WI38 (cell line): ENCODE results near the gene CIAO2B.

Source experiments
- H3K4me3 ChIP-seq: 2 replicates; pipeline ENCODE4 v1.5.1; 2011; ENCODE audit warnings: low read depth, mild to moderate bottlenecking, control low read depth, low read length
- CTCF ChIP-seq: IDR thresholded peaks from 2 replicates; pipeline ENCODE4 v1.5.1; 2012; ENCODE audit warnings: low read depth, mild to moderate bottlenecking, control low read depth, low read length

The CIAO2B gene

DNA sequence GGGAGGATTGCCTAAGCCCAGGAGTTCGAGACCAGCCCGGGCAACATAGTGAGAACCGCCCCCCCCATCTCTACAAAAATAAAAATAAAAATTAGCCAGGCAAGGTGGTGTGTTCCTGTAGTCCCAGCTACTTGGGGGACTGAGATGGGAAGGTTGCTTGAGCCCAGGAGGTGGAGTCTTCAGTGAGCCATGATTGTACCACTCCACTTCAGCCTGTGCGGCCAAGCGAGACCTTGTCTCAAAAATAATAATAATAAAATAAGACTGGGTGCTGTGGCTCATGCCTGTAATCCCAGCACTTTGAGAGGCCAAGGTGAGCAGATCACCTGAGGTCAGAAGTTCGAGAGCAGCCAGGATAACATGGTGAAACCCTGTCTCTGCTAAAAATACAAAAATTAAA, 42.4 kb downstream of the CIAO2B start:
- TF ChIP-seq CTCF = no peak
- H3K4me3 ChIP-seq = no peak overlapping the region

GRCh38 chr16:66891360-66891759, 42.8 kb downstream of the CIAO2B start:
- H3K4me3 ChIP-seq = no peak overlapping the region
- no peak for TF ChIP-seq CTCF

- TF ChIP-seq CTCF = no peak
- H3K4me3 ChIP-seq = no peak overlapping the region
Measured at GRCh38 chr16:66890799-66891198, 43.4 kb downstream of the CIAO2B start.

DNA sequence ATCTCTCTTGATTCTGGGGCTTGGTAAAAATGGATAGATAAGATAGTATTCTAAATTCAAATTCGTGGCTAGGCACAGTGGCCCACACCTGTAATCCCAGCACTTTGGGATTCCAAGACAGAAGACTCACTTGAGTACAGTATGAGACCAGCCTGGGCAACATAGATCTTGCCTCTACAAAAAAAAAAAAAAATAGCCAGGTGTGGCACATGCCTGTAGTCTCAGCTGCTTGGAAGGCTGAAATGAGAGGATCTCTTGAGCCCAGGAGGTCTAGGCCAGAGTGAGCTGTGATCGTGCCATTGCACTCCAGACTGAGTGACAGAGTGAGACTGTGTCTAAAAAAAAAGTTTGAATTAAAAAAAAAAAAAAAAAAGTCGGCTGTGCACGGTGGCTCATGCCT, 44.6 kb downstream of the CIAO2B start:
- TF ChIP-seq CTCF = no peak

DNA sequence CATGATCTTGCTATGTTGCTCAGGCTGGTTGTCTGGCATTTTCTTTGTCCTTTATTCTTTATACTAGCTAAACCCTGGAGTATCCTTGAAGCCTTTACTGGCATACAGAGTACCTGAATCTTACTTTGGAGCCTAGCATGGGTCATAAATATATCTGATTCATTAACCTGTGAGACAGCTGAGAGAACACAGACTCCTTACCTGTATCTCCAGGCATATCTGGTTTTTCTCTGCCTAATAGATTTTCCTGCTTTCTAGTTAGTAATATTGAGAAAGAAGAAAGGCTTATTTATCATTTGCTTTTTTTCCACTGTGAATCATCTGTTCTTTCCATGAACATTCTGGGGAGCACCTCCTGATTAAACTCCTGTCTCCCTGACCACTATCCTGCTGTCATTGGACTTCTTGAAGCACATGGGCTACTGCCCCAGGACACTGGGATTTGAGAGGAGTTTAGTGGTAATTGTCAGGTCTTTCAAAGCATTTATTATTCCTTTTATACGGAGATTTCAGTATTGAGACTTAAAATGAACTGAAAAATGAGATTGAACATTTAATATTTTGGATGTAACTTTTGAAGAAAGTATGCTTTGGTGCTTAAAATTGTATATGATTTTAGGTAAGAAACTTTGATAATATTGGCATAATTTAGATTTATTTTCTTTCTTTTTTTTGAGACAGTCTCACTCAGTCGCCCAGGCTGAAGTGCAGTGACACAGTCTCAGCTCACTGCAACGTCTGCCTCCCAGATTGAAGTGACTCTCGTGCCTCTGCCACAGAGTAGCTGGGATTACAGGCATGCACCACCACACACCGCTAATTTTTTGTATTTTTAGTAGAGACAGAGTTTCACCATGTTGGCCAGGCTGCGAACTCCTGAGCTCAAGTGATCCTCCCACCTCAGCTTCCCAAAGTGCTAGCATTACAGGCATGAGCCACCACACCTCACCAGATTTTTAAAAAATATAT, 45.3 kb downstream of the CIAO2B start:
- H3K4me3 ChIP-seq = no peak overlapping the region
- no peak for TF ChIP-seq CTCF

More for the DNA sequence above, 44.6 kb downstream of the CIAO2B start:
- H3K4me3 ChIP-seq = no peak overlapping the region

DNA sequence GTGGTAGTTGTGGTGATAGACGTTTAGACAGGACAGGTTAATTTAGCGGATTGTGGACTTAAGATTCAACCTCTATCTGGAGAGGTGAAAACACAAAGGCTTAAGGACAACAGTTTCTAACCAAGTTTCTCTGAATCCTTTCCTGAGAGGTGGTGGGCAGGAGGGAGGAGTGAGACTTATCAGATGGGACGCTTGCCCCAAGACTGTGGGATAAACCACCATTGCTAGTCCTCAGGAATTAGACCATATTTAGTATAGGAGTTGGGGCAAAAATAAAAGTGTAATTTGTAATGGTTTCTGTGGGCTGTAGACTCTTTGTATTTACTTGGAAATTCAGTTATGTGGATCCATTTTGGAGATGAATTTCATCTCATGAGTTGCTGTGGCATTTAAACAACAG, 47.3 kb downstream of the CIAO2B start:
- TF ChIP-seq CTCF = no peak
- H3K4me3 ChIP-seq = no peak overlapping the region

DNA sequence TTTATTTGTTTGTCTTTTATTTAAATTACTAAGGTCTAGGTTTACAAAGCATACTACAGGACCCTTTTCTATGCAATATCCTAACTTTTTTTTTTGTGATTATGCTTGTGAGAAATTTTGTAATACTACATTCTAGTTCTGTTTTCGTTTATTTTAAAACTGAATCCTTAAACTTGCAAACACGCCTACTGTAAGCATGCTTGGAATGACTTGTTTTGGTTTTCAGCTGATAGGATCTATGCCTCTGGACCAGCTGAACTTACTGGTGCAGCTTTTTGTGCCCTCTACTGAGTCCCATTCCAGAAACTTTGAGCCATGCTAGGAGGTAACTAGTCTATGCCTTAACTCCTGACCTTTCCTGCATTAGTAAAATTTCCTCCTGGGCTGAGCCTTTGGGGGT, 47.9 kb downstream of the CIAO2B start:
- no peak overlapping the region for H3K4me3 ChIP-seq
- no peak for TF ChIP-seq CTCF
